SK-N-SH (cell line): ENCODE measurements around the gene VENTX. TPM values are rescaled to one million over a fixed set of nuclear protein-coding genes. Genes with fewer than 3 reads are reported as not detected.

Experiments
- CTCF ChIA-PET: fragments of 300-600, 350-600 bp; formaldehyde crosslinking; extraction: SDS; loops from one replicate; lab custom pipeline; 2021; lab: Yijun Ruan, JAX
- POLR2A ChIA-PET: fragments of 350-600 bp; sonication (Branson Sonifier 250); formaldehyde crosslinking; extraction: SDS; loops from one replicate; lab custom pipeline; 2020; ENCODE audit warnings: antibody characterized with exemption, inconsistent platforms; lab: Yijun Ruan, JAX
- DNase-seq: peaks from one replicate; pipeline ENCODE4 v3.0.0; 2012
- H2AFZ ChIP-seq: fragments of 200-600 bp; sonication (generic); 2 replicates; pipeline ENCODE4 v1.8.1; 2016; ENCODE audit warnings: antibody characterized with exemption, mild to moderate bottlenecking, low read depth
- H3F3A ChIP-seq: fragments of 200-600 bp; sonication (generic); replicated peaks from 2 replicates; pipeline ENCODE3; 2016; ENCODE audit warnings: antibody characterized with exemption, mild to moderate bottlenecking; ENCODE audit not compliant: insufficient read depth
- H3K27ac ChIP-seq, 2 experiments: fragments of 200-500 bp in 1 of 2; fragments of 200-600 bp in 1 of 2; sonication (Bioruptor generic) in 1 of 2; sonication (generic), shearing (Covaris generic) in 1 of 2; 2 replicates each; pipeline versions ENCODE4 v1.5.1 to v1.6.1; 2014 to 2016; ENCODE audit warnings: low read depth in 2 of 2, inconsistent platforms in 1 of 2, low read length in 1 of 2, mild to moderate bottlenecking in 1 of 2, mixed read lengths in 1 of 2
- H3K27me3 ChIP-seq: fragments of 200-600 bp; sonication (generic), shearing (Covaris generic); 2 replicates; pipeline ENCODE4 v1.6.1; 2016; ENCODE audit warnings: mixed run types; ENCODE audit not compliant: insufficient read depth
- H3K36me3 ChIP-seq, 2 experiments: fragments of 200-500 bp in 1 of 2; fragments of 200-600 bp in 1 of 2; sonication (Bioruptor generic) in 1 of 2; sonication (generic) in 1 of 2; replicated peaks in 1 of 2; 2 replicates each; pipeline versions ENCODE3 to v1.5.1; 2014 to 2016; ENCODE audit warnings: low read length in 1 of 2, mild to moderate bottlenecking in 1 of 2; ENCODE audit not compliant: insufficient read depth in 2 of 2, control insufficient read depth in 1 of 2
- H3K4me1 ChIP-seq, 2 experiments: fragments of 200-500 bp in 1 of 2; fragments of 200-600 bp in 1 of 2; sonication (Bioruptor generic) in 1 of 2; sonication (generic), shearing (Covaris generic) in 1 of 2; 2 replicates each; pipeline versions ENCODE4 v1.5.1 to v1.6.1; 2014 to 2016; ENCODE audit warnings: low read depth in 1 of 2, low read length in 1 of 2, mixed run types in 1 of 2; ENCODE audit not compliant: insufficient read depth in 2 of 2, control insufficient read depth in 1 of 2
- H3K4me2 ChIP-seq: fragments of 200-600 bp; sonication (generic), shearing (Covaris generic); 2 replicates; pipeline ENCODE4 v1.6.1; 2017; ENCODE audit warnings: mixed run types
- H3K4me3 ChIP-seq, 2 experiments: fragments of 200-500 bp in 1 of 2; fragments of 200-600 bp in 1 of 2; sonication (Bioruptor generic) in 1 of 2; sonication (generic), shearing (Covaris generic) in 1 of 2; 2 replicates each; pipeline versions ENCODE4 v1.5.1 to v1.8.1; 2014 to 2016; ENCODE audit warnings: low read depth in 2 of 2, inconsistent platforms in 1 of 2, low read length in 1 of 2, mild to moderate bottlenecking in 1 of 2, mixed read lengths in 1 of 2, moderate library complexity in 1 of 2
- H3K79me2 ChIP-seq: fragments of 200-600 bp; sonication (generic); 2 replicates; pipeline ENCODE4 v1.8.1; 2017; ENCODE audit warnings: mild to moderate bottlenecking; ENCODE audit not compliant: insufficient read depth
- H3K9ac ChIP-seq: fragments of 200-600 bp; sonication (generic); 2 replicates; pipeline ENCODE4 v1.6.1; 2017; ENCODE audit warnings: mixed run types
- H3K9me2 ChIP-seq: fragments of 200-600 bp; sonication (generic); 2 replicates; pipeline ENCODE4 v1.6.1; 2017; ENCODE audit warnings: mixed run types
- H3K9me3 ChIP-seq: fragments of 200-600 bp; sonication (generic); 2 replicates; pipeline ENCODE4 v1.6.1; 2017; ENCODE audit warnings: mixed run types, mild to moderate bottlenecking, moderate library complexity
- H4K20me1 ChIP-seq: fragments of 200-600 bp; sonication (generic); 2 replicates; pipeline ENCODE4 v1.6.1; 2017; ENCODE audit warnings: mild to moderate bottlenecking, mixed run types; ENCODE audit not compliant: insufficient read depth
- CHD2 ChIP-seq: fragments of 150-350 bp; IDR thresholded peaks from 2 replicates; pipeline ENCODE4 v1.6.1; 2018; ENCODE audit warnings: low read length; ENCODE audit not compliant: partially characterized antibody
- FOXJ3 ChIP-seq: sonication (generic); formaldehyde crosslinking; IDR thresholded peaks from 2 replicates; pipeline ENCODE4 v1.5.1; 2020; ENCODE audit warnings: mild to moderate bottlenecking, missing genetic modification reagents
- FOXM1 ChIP-seq: IDR thresholded peaks from 2 replicates; pipeline ENCODE4 v1.4.0; 2012; ENCODE audit warnings: low read depth, mild to moderate bottlenecking
- NFIC ChIP-seq: IDR thresholded peaks from 2 replicates; pipeline ENCODE4 v1.4.0; 2012; ENCODE audit warnings: borderline replicate concordance
- NRF1 ChIP-seq: IDR thresholded peaks from 2 replicates; pipeline ENCODE4 v1.6.1; 2012; ENCODE audit warnings: low read depth, mild to moderate bottlenecking, low read length
- SIN3A ChIP-seq: IDR thresholded peaks from 2 replicates; pipeline ENCODE4 v1.6.1; 2012; ENCODE audit warnings: low read depth, mild to moderate bottlenecking, low read length, moderate library complexity, borderline replicate concordance
- TEAD4 ChIP-seq: IDR thresholded peaks from 2 replicates; pipeline ENCODE4 v1.4.0; 2012; ENCODE audit warnings: mild to moderate bottlenecking, borderline replicate concordance; ENCODE audit not compliant: insufficient read depth
- YY1 ChIP-seq: IDR thresholded peaks from 2 replicates; pipeline ENCODE4 v1.4.0; 2012; ENCODE audit warnings: low read depth, mild to moderate bottlenecking
- WGBS: methylation state at CpG from one replicate; pipeline ENCODE4 v1.1.6; 2017; ENCODE audit warnings: low lambda C conversion rate; 5-methylcytosine and 5-hydroxymethylcytosine counted together
- polyA plus RNA-seq, 3 experiments: library from polyadenylated mRNA; depleted of rRNA; stranded (reverse); fragments of >200 nt; gene quantifications; 2 replicates each; pipeline ENCODE4 v1.2.3, GENCODE V29; 2012
- TF ChIP-seq, protein P1 (sequence below): IDR thresholded peaks from 2 replicates; pipeline ENCODE4 v1.4.0; 2012; ENCODE audit warnings: low read depth, borderline replicate concordance
- TF ChIP-seq, protein P2 (sequence below): IDR thresholded peaks from 2 replicates; pipeline ENCODE4; 2012
- TF ChIP-seq, protein P3 (sequence below): IDR thresholded peaks from 2 replicates; pipeline ENCODE4 v1.4.0; 2012; ENCODE audit warnings: low read depth, borderline replicate concordance

VENTX gene
- polyA plus RNA-seq, 1 of the 3 experiments (the other 2 are of a cell fraction): not detected

DNA sequence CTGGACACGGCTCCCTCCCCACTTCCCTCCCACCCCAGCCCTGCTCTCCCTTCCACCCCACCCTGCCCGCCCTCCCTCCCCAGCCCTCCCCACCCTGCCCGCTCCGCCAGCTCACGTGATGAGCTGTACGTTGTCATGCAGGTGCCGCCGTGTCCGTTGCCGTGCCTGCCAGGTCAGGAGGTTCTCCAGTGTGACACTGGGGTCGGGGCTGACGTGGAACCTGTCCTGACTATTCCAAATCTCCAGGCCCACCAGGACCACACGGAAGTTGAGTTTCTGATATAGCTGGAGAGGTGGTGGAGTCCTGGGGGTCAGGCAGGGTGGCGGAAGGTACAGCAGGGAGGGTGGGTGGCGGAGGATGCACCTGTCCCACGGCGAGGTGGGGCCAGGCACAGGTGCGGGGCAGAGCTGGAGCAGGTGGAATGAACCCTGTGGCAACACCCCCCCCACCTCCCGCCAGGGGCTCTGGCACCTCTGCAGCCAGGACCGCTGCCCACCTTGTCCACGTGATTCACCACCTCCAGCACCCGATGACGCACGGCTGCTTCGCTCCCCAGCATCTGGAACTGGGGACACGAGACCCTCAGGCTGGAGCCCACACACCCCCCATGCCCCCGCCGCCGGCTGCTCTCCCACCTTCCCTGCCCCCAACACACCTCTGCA is 34.8 kb downstream of the VENTX start (continued):
- TF ChIP-seq, protein P1, sequence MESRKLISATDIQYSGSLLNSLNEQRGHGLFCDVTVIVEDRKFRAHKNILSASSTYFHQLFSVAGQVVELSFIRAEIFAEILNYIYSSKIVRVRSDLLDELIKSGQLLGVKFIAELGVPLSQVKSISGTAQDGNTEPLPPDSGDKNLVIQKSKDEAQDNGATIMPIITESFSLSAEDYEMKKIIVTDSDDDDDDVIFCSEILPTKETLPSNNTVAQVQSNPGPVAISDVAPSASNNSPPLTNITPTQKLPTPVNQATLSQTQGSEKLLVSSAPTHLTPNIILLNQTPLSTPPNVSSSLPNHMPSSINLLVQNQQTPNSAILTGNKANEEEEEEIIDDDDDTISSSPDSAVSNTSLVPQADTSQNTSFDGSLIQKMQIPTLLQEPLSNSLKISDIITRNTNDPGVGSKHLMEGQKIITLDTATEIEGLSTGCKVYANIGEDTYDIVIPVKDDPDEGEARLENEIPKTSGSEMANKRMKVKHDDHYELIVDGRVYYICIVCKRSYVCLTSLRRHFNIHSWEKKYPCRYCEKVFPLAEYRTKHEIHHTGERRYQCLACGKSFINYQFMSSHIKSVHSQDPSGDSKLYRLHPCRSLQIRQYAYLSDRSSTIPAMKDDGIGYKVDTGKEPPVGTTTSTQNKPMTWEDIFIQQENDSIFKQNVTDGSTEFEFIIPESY: no peak
- TF ChIP-seq FOXM1: no peak
- TF ChIP-seq, protein P2, sequence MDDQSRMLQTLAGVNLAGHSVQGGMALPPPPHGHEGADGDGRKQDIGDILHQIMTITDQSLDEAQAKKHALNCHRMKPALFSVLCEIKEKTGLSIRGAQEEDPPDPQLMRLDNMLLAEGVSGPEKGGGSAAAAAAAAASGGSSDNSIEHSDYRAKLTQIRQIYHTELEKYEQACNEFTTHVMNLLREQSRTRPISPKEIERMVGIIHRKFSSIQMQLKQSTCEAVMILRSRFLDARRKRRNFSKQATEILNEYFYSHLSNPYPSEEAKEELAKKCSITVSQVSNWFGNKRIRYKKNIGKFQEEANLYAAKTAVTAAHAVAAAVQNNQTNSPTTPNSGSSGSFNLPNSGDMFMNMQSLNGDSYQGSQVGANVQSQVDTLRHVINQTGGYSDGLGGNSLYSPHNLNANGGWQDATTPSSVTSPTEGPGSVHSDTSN: no peak

DNA sequence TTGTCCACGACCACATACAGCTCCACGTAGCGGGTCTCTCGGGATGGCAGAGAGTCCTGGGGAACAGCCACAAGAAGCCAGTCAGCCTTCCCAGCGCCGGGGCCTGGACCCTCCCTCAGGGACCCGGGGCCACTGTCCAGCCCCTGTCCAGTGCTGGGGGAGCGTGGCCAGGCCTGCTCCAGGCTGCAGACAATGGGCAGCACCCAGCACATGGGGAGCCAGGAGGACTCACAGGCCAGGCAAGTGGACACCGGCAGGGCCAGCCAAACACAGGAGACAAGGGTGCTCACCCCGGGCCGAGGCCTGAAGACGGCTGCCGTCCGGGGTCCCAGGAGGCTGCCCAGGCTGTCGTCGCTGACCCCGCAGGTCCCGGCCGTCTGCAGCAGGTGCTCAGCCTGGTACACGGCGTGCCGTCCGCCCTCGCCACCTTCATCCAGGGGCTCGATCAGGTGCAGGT is 35.3 kb downstream of the VENTX start:
- no peaks in the 10 kb centered on the region; a peak in 1 of 4 replicates for H3K4me1 ChIP-seq
- H3K4me3 ChIP-seq: no peak overlapping the region
- H3F3A ChIP-seq: no peaks in the 10 kb centered on the region
- H3K9me3 ChIP-seq: no peaks in the 10 kb centered on the region
- no peak overlapping the region for H3K4me2 ChIP-seq
- H3K27me3 ChIP-seq: no peaks in the 10 kb centered on the region
- no peak overlapping the region for H3K27ac ChIP-seq
- H3K9ac ChIP-seq: no peak overlapping the region
- H3K36me3 ChIP-seq: peaks cover 0 to under 1% of the 10 kb centered on the region in 2 experiments
- no peaks in the 10 kb centered on the region; the same call in 1 of the 2 replicates for H4K20me1 ChIP-seq
- no peak for TF ChIP-seq FOXJ3 (CRISPR knock-in tag)
- no peak for TF ChIP-seq NRF1
- TF ChIP-seq TEAD4: no peak
- TF ChIP-seq YY1: no peak
- TF ChIP-seq SIN3A: no peak
- TF ChIP-seq NFIC: no peak
- TF ChIP-seq CHD2: no peak
- TF ChIP-seq, protein P3, sequence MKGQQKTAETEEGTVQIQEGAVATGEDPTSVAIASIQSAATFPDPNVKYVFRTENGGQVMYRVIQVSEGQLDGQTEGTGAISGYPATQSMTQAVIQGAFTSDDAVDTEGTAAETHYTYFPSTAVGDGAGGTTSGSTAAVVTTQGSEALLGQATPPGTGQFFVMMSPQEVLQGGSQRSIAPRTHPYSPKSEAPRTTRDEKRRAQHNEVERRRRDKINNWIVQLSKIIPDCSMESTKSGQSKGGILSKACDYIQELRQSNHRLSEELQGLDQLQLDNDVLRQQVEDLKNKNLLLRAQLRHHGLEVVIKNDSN: no peak
- TF ChIP-seq, protein P2: no peak
- no peaks in the 10 kb centered on the region for H3K9me2 ChIP-seq
- 75% methylated on average over 7 of the region's 25 CpGs for WGBS
- H3K79me2 ChIP-seq: no peaks in the 10 kb centered on the region
- POLR2A ChIA-PET: no interaction called here
- CTCF ChIA-PET: interaction anchor here (1.5 kb wide), 1 partner anchor 34 kb away, joined by 4 read pairs; no protein-coding TSS in a partner anchor
- no peak for DNase-seq
- no peak overlapping the region for H2AFZ ChIP-seq
